ENCODE measurements around the gene GTF3C2. TPM values are rescaled to one million over a fixed set of nuclear protein-coding genes. Genes with fewer than 3 reads are reported as not detected.

The GTF3C2 gene
- total and polyA plus RNA-seq, 9 of the 15 experiments (the other 6 are each of a cell fraction or from before 2014, with no cell fraction given): 35.5 to 96.8 (median 53.0) TPM

GRCh38 chr2:27370026-27370815 is 13.7 kb upstream of the GTF3C2 start, which contains the start of the genes EIF2B4 and SNX17 (continued):
- TF ChIP-seq ZMIZ1 (IDR thresholded peaks at IDR 0.05; ENCODE audit: low read depth in 2 of 2, low read length in 2 of 2) (peak in 1 of 2 experiments; percentile 53; a peak in 1 of 4 replicates), ZNF146 (CRISPR knock-in tag; IDR thresholded peaks at IDR 0.05; ENCODE audit: unreplicated experiment) (no peak), ZNF384 (IDR thresholded peaks at IDR 0.05; ENCODE audit: low read depth, low read length) (peak; percentile 43), CHCHD3 (CRISPR knock-in tag; IDR thresholded peaks at IDR 0.05) (no peak), NCOA2 (IDR thresholded peaks at IDR 0.05; ENCODE audit: partially characterized antibody in 2 of 2) (no peak), ETS2 (tag; IDR thresholded peaks at IDR 0.05; ENCODE audit: borderline replicate concordance, poor library complexity, severe bottlenecking) (no peak), ESRRA (IDR thresholded peaks at IDR 0.05; ENCODE audit: borderline replicate concordance, low read depth) (peak; percentile 87), ZNF75A (CRISPR knock-in tag; IDR thresholded peaks at IDR 0.05) (no peak), ZNF232 (CRISPR knock-in tag; IDR thresholded peaks at IDR 0.05) (no peak), ZNF57 (CRISPR knock-in tag; IDR thresholded peaks at IDR 0.05) (no peak), NCOR1 (IDR thresholded peaks at IDR 0.05) (0 out of 2 replicates have a peak, but pooled peaks have one; percentile 14), ZNF239 (CRISPR knock-in tag; IDR thresholded peaks at IDR 0.05) (no peak), MEIS2 (IDR thresholded peaks at IDR 0.05; ENCODE audit: partially characterized antibody) (peak; percentile 29)
